K562 (cell line): ENCODE results near the gene SYMPK. TPM values are rescaled to one million over a fixed set of nuclear protein-coding genes. Genes with fewer than 3 reads are reported as not detected.
A peak's percentile ranks its signal among the peaks of the same experiment; 100 is the strongest.

ENCODE experiments used
- DEAF1 ChIP-seq: fragments of 450-650 bp; formaldehyde crosslinking; IDR thresholded peaks from 2 replicates; pipeline ENCODE4 v1.4.0; 2020; ENCODE audit warnings: mild to moderate bottlenecking, moderate library complexity
- ELF1 ChIP-seq: fragments of 200-800 bp; sonication (Bioruptor generic); IDR thresholded peaks from 2 replicates; pipeline ENCODE4 v1.6.1; 2016; ENCODE audit warnings: missing genetic modification characterization, missing compliant biosample characterization
- ETS1 ChIP-seq: conservative IDR thresholded peaks from 2 replicates; pipeline ENCODE4 v1.6.1; 2011; ENCODE audit warnings: low read depth, mild to moderate bottlenecking, low read length; ENCODE audit not compliant: control insufficient read depth
- EZH2 ChIP-seq: IDR thresholded peaks from 2 replicates; pipeline ENCODE4 v1.6.1; 2012; ENCODE audit warnings: low read depth, mild to moderate bottlenecking, inconsistent platforms, low read length, borderline replicate concordance
- GABPB1 ChIP-seq: sonication (generic); formaldehyde crosslinking; IDR thresholded peaks from 2 replicates; pipeline ENCODE4 v1.8.0; 2022; ENCODE audit warnings: mild to moderate bottlenecking, missing genetic modification reagents
- IRF2 ChIP-seq: sonication (generic); formaldehyde crosslinking; IDR thresholded peaks from 2 replicates; pipeline ENCODE4 v1.8.1; 2022; ENCODE audit warnings: mild to moderate bottlenecking, missing genetic modification reagents
- MBD2 ChIP-seq: sonication (generic); IDR thresholded peaks from 2 replicates; pipeline ENCODE4 v1.6.1; 2016; ENCODE audit warnings: low read depth, borderline replicate concordance
- MECOM ChIP-seq: fragments of 250-450 bp; sonication (Bioruptor Pico); IDR thresholded peaks from 2 replicates; pipeline ENCODE4 v1.8.0; 2022; ENCODE audit warnings: inconsistent platforms
- MTA2 ChIP-seq: fragments of 450-650 bp; IDR thresholded peaks from 2 replicates; pipeline ENCODE4 v1.6.1; 2016; ENCODE audit warnings: low read depth
- NFE2 ChIP-seq: IDR thresholded peaks from 2 replicates; pipeline ENCODE4 v1.6.1; 2014; ENCODE audit warnings: antibody characterized with exemption, low read depth
- PHF21A ChIP-seq: fragments of 450-650 bp; IDR thresholded peaks from 2 replicates; pipeline ENCODE4 v1.6.1; 2017; ENCODE audit warnings: low read depth, borderline replicate concordance
- PHF8 ChIP-seq: fragments of 200-600 bp; sonication (generic); IDR thresholded peaks from 2 replicates; pipeline ENCODE4 v1.6.1; 2012; ENCODE audit warnings: mixed run types, mild to moderate bottlenecking, inconsistent platforms, low read length, moderate library complexity, borderline replicate concordance
- SAFB ChIP-seq: fragments of 200-400 bp; formaldehyde crosslinking; IDR thresholded peaks from 2 replicates; pipeline ENCODE4 v1.6.1; 2017; ENCODE audit warnings: low read depth, low read length, borderline replicate concordance
- SOX6 ChIP-seq: fragments of 450-650 bp; IDR thresholded peaks from 2 replicates; pipeline ENCODE4 v1.6.1; 2014; ENCODE audit warnings: mild to moderate bottlenecking
- TAF7 ChIP-seq: fragments of 450-650 bp; IDR thresholded peaks from 2 replicates; pipeline ENCODE4 v1.6.1; 2016; ENCODE audit warnings: missing genetic modification characterization, missing compliant biosample characterization
- TARDBP ChIP-seq: fragments of 450-650 bp; IDR thresholded peaks from 2 replicates; pipeline ENCODE4 v1.6.1; 2016
- TCFL5 ChIP-seq: fragments of 250-450 bp; sonication (Bioruptor Pico); conservative IDR thresholded peaks from 2 replicates; pipeline ENCODE4 v1.6.1; 2021; ENCODE audit warnings: mild to moderate bottlenecking, moderate library complexity, matching md5 sums
- ZFP30 ChIP-seq: fragments of 250-450 bp; sonication (Bioruptor Pico); IDR thresholded peaks from 2 replicates; pipeline ENCODE4 v1.8.0; 2022; ENCODE audit warnings: moderate library complexity, mild to moderate bottlenecking, inconsistent platforms, borderline replicate concordance
- ZNF232 ChIP-seq: sonication (generic); formaldehyde crosslinking; IDR thresholded peaks from 2 replicates; pipeline ENCODE4 v1.8.0; 2022; ENCODE audit warnings: mild to moderate bottlenecking, missing genetic modification reagents
- ZNF277 ChIP-seq: fragments of 250-450 bp; sonication (Bioruptor Pico); IDR thresholded peaks from 2 replicates; pipeline ENCODE4 v1.8.0; 2022; ENCODE audit warnings: inconsistent platforms, mild to moderate bottlenecking, moderate library complexity, borderline replicate concordance
- ZNF785 ChIP-seq: fragments of 250-450 bp; sonication (Bioruptor Pico); IDR thresholded peaks from 2 replicates; pipeline ENCODE4 v1.4.0; 2020; ENCODE audit warnings: mild to moderate bottlenecking
- ZNF830 ChIP-seq: fragments of 250-450 bp; sonication (Bioruptor Pico); IDR thresholded peaks from 2 replicates; pipeline ENCODE4 v1.5.0; 2021; ENCODE audit warnings: mild to moderate bottlenecking
- polyA plus RNA-seq, 8 experiments: library from polyadenylated mRNA; depleted of rRNA in 4 of 8; stranded (reverse) in 5 of 8; unstranded in 3 of 8; fragments of >200 nt; fragmentation: Nextera tagmentation in 2 of 8; fragmentation: Illumina TruSeq in 1 of 8; extraction: Ambion mirVana in 2 of 8; extraction: Trizol in 1 of 8; gene quantifications; 2 replicates each; pipeline versions ENCODE4 v1.2.1 to v1.2.3, GENCODE V29; 2011 to 2014; ENCODE audit warnings: inconsistent platforms in 1 of 8, missing spikeins in 1 of 8
- total RNA-seq, 7 experiments: library from RNA; depleted of rRNA in 6 of 7; stranded (reverse); fragments of >200 nt in 6 of 7; fragmentation: Illumina TruSeq in 2 of 7; extraction: Trizol in 2 of 7; gene quantifications; 2 replicates each; pipeline versions ENCODE4 v1.2.1 to v1.2.3, GENCODE V29; 2011 to 2021; ENCODE audit warnings: low replicate concordance in 1 of 7

SYMPK gene
- total and polyA plus RNA-seq, 9 of the 15 experiments (the other 6 are each of a cell fraction or from before 2014, with no cell fraction given) = 0.73 to 95.5 (median 58.4) TPM

GRCh38 chr19:45886427-45887199 lies 23.7 kb upstream of the SYMPK start (continued):
- TF ChIP-seq TCFL5 (no peak), MECOM (CRISPR knock-in tag) (no peak), ETS1 (peak; percentile 41; the same call in 1 of the 2 replicates), ZNF830 (CRISPR knock-in tag) (peak; percentile 16; the same call in 1 of the 2 replicates), ZNF232 (peak; percentile 79; the same call in 1 of the 2 replicates), IRF2 (CRISPR knock-in tag) (no peak), DEAF1 (CRISPR knock-in tag) (no peak), TAF7 (no peak), PHF8 (peak; percentile 78), ELF1 (tag) (peak; percentile 23; the same call in 1 of the 2 replicates), SAFB (no peak), EZH2 (no peak), ZNF785 (CRISPR knock-in tag) (no peak), NFE2 (no peak), GABPB1 (CRISPR knock-in tag) (peak; percentile 97), MTA2 (no peak), MBD2 (no peak), SOX6 (peak; percentile 35; the same call in 1 of the 2 replicates), TARDBP (no peak), PHF21A (no peak), ZFP30 (no peak), ZNF277 (CRISPR knock-in tag) (no peak)
